GM12878 (cell line): ENCODE data around the gene STK39.

Experiments used
- CBX3 ChIP-seq: fragments of 200-600 bp; sonication (generic); IDR thresholded peaks from 2 replicates; pipeline ENCODE4 v1.6.1; 2016; ENCODE audit warnings: low read depth, borderline replicate concordance
- FOXK2 ChIP-seq: fragments of 450-650 bp; IDR thresholded peaks from 2 replicates; pipeline ENCODE4 v1.6.1; 2017; ENCODE audit warnings: mild to moderate bottlenecking, moderate library complexity
- MYC ChIP-seq: IDR thresholded peaks from 2 replicates; pipeline ENCODE4 v1.6.1; 2011; ENCODE audit warnings: mild to moderate bottlenecking, low read length, moderate library complexity, inconsistent platforms; ENCODE audit not compliant: insufficient read depth, insufficient replicate concordance, insufficient read length, severe bottlenecking
- NRF1 ChIP-seq: conservative IDR thresholded peaks from 2 replicates; pipeline ENCODE4 v1.6.1; 2011; ENCODE audit warnings: mild to moderate bottlenecking, low read depth, low read length, improper control_type of control experiment
- POLR2A ChIP-seq: IDR thresholded peaks from 2 replicates; pipeline ENCODE4 v1.6.1; 2011; ENCODE audit warnings: low read depth, mild to moderate bottlenecking, low read length
- YBX1 ChIP-seq: fragments of 450-650 bp; IDR thresholded peaks from 2 replicates; pipeline ENCODE4 v1.6.1; 2016; ENCODE audit warnings: antibody characterized with exemption
- TF ChIP-seq, protein P1 (sequence below), 3 experiments: IDR thresholded peaks in 2 of 3; conservative IDR thresholded peaks in 1 of 3; 2 replicates each; pipeline ENCODE4 v1.5.1; 2011; ENCODE audit warnings: low read depth in 3 of 3, low read length in 3 of 3, mild to moderate bottlenecking in 3 of 3, control low read depth in 2 of 3, moderate library complexity in 2 of 3, inconsistent platforms in 1 of 3, mixed read lengths in 1 of 3; ENCODE audit not compliant: control insufficient read depth in 2 of 3, insufficient read depth in 1 of 3; ENCODE audit errors: extremely low read depth in 1 of 3
- TF ChIP-seq, protein P2 (sequence below): IDR thresholded peaks from 2 replicates; pipeline ENCODE4 v1.6.1; 2012; ENCODE audit warnings: low read length, inconsistent platforms

DNA sequence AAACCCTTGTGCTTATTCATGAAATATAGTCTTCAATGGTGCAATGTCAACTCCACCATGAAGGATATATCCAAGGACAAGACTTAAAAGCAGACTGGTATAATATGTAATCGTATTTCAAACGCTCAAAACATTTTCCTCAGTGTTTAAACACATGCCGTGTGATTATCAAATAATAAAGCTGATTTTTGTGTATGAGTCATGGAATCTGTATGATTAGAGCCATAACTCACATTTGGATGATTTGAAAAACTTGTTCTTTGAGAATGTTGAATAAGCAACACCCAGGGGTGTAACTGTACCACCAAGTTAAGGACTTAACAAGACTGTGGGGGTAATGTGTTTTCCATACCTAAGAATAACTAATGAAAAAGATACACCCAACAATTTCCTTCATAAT lies 215.3 kb downstream of the STK39 start:
- TF ChIP-seq NRF1 (no peak), CBX3 (no peak), POLR2A (no peak), MYC (no peak), YBX1 (no peak), FOXK2 (no peak)
- TF ChIP-seq, protein P1, sequence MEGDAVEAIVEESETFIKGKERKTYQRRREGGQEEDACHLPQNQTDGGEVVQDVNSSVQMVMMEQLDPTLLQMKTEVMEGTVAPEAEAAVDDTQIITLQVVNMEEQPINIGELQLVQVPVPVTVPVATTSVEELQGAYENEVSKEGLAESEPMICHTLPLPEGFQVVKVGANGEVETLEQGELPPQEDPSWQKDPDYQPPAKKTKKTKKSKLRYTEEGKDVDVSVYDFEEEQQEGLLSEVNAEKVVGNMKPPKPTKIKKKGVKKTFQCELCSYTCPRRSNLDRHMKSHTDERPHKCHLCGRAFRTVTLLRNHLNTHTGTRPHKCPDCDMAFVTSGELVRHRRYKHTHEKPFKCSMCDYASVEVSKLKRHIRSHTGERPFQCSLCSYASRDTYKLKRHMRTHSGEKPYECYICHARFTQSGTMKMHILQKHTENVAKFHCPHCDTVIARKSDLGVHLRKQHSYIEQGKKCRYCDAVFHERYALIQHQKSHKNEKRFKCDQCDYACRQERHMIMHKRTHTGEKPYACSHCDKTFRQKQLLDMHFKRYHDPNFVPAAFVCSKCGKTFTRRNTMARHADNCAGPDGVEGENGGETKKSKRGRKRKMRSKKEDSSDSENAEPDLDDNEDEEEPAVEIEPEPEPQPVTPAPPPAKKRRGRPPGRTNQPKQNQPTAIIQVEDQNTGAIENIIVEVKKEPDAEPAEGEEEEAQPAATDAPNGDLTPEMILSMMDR (IDR thresholded peaks at IDR 0.05 in 2 of 3, conservative IDR thresholded peaks at IDR 0.05 in 1 of 3; ENCODE audit: control insufficient read depth in 2 of 3, extremely low read depth in 1 of 3, insufficient read depth in 1 of 3, low read depth in 3 of 3, low read length in 3 of 3), result no peak
- TF ChIP-seq, protein P2, sequence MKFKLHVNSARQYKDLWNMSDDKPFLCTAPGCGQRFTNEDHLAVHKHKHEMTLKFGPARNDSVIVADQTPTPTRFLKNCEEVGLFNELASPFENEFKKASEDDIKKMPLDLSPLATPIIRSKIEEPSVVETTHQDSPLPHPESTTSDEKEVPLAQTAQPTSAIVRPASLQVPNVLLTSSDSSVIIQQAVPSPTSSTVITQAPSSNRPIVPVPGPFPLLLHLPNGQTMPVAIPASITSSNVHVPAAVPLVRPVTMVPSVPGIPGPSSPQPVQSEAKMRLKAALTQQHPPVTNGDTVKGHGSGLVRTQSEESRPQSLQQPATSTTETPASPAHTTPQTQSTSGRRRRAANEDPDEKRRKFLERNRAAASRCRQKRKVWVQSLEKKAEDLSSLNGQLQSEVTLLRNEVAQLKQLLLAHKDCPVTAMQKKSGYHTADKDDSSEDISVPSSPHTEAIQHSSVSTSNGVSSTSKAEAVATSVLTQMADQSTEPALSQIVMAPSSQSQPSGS, result no peak
